ENCODE results near the gene USPL1.
"Not testable (repeated sequence)": the region's sequence is repeated elsewhere in the genome, so short reads cannot be mapped to it uniquely, and the experiment has no call there.

Gene USPL1

DNA sequence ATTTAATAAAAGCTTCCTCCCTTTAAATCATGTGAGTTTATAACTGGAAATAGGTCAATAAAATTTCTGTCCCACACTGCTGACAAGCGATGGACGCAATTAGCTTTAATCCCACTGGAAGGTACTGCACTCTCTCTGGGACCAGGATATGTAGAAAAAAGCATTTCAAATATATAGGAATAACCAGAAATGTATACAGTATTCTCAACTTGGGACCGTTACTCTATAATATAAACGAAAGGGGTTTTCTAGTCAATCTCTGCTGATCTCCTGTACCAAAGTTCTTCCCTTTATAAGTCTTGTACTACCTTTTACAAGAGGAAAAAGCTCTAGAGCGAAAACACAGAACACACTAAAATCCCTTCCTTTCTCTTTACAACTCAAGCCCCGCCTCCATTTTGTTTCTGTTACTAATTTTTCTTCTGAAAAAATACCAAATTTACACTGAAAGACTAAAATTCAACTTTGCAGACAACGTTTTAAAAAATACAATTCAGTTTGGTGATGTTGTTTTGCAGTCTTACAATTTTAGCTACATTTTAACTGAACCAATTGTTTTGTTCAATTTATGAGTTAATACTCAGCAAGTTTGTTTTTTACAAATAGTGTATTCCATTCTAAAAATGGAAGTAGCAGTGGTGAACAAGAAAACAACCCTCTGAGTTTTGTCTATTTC lies 1.7 kb upstream of the USPL1 start:
- DNase-seq, result no peak

- peak in 48 of 56 donors; percentile 22 to 91 (median 78) for DNase-seq
Measured at GRCh38 chr13:30616927-30617314, 799 bp upstream of the USPL1 start.

DNA sequence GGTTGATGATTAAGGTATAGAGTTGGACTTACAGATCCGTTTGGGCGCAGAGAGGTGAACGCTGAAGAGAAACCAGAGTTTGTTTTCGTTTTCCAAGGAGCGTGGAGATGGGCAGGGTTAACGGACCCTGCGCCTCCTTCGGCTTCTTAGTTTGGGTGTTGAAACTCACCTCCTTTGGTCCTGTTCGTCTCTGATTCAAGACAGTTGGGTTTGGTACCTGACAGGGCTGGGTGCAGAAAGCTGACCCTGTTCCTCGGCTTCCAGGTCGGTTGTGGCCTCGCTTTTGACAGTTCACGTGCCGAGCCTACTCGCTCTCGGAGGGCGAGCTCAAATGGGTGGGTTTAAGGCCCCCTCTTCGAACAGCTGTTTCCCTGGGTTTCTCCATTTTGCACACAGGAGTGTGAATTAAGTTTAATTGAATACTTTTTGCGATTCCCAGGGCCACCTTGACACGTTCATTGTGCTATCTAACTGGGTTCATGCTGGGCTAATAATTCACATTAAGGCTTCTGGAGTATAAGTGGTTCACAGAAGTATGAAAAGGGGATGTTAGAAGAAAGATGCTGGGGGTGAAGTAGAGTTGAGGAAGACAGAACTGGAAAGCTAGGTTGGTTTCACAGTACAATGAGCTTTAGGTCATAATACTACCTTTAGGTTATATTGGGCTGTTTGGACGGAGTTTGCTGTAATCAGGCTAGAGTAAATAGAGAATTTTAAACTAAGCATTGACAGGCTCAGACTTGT lies 638 bp downstream of the USPL1 start:
- DNase-seq, result peak in 22 of 56 donors; percentile 3 to 64 (median 36)

DNA sequence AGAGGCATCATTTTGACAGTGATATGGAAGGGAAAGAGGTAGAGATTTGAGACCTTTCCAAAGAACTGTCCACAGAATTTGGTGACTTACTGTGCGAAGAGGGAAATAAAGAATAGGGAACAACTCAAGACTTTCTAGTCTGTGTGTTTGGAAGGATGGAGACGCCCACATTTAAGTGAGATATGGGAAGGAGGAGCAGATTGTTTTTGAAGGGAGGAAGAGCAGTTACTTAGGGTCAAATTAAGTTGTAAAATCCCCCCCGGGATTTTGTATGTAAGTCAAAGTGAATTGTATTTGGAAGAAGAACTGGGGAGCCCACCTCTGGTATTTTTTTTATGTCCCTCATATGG lies 1.2 kb downstream of the USPL1 start:
- DNase-seq, result no peak

DNA sequence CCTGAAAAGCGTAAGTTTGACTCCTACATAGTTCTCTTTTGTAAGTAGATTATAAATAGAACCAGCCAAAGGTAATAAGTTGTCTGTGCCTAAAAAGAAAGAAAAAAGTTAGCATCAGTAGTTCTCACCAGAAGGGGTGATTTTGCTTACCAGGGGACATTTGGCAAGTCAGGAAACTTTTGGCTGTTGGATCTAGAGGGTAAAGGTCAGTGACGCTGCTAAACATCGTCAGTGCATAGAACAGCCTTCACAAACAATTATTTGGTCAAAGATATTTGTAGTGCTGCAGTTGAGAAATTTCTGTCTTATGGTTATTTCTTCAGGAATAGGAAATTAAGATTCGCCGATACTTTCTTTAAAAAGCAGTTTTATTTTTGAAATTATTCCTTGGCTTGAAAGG lies 2.0 kb downstream of the USPL1 start:
- DNase-seq, result no peak

DNA sequence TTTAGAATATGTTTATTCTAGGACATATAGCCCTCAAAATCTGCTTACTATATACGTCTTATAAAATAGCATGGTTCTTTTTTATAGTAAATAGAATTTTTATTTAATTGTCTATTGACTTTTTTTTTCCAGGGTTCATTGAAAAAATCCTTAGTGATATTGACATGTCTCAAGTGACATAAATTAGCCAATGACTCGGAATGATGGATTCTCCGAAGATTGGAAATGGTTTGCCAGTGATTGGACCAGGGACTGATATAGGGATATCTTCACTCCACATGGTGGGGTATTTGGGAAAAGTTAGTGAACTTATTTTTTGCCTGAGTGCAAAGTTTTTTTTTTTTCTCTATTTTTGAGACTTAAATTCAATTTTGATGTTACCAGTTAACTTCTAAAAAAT lies 3.2 kb downstream of the USPL1 start:
- DNase-seq, result no peak

DNA sequence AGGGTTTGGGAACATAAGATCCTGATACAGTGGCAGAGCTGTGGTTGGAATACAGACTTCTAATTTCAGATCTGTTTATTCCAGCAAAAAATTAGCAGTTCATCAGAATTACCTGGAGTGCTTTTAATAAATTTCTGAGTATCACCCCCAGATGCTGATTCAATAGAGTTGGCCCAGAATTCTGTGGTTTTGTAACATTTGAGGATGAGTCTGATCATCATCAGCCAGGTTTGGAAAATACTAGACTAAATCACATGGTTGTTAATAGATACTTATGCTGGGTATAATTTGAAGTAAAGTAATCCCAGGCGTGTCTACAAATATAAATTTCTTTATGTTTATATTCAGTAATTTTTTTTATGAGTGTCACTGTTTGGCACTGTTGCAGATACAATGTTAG lies 4.8 kb downstream of the USPL1 start:
- DNase-seq, result no peak

GRCh38 chr13:30623392-30623791 lies 5.7 kb downstream of the USPL1 start:
- DNase-seq, result no peak

- no peak for DNase-seq
Measured at GRCh38 chr13:30624630-30625029, 6.9 kb downstream of the USPL1 start.

DNA sequence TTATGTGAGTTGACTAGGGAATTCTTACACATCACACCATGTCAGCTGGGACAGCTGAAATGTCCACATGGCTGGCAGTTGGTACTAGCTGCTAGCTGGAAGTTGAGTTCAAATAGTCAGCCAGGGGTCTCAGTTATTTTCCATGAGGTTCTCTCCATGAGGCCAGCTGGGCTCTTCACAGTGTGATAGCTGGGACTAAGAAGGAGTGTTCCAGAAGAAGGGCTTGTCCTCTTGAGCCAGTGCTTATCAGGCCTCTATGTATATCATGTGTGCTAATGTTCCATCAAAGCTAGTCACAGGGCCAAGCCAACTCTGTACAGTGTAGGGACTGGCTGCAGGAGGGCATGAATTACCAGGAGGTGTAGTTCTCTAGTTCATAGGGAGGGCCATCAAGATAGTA lies 11.8 kb downstream of the USPL1 start:
- no peak for DNase-seq

- no peak for DNase-seq
Measured at GRCh38 chr13:30633861-30634260, 16.1 kb downstream of the USPL1 start.

GRCh38 chr13:30634838-30635237 lies 17.1 kb downstream of the USPL1 start:
- DNase-seq, result no peak

- no peak for DNase-seq
Measured at GRCh38 chr13:30638301-30638700, 20.6 kb downstream of the USPL1 start.

DNA sequence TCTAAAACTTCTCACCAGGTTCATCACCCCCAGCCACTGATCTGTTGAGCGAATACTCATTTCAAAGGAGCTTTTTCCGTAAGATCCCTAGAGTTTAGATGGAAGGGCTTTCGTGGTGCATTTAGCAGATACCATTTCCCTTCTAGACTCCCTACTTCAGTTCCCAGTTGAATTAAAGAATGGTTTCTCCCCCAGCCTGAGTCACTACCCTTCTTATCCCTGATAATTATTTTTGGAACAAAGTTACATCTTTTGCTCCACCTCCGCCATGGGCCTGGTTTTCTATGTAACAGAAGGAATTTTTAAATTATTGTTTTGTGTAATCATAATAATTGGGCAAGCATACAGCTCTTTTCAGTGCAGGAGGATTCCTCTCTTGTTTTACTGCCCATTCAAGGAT lies 22.0 kb downstream of the USPL1 start:
- peak in 6 of 56 donors; percentile 11 to 57 (median 26) for DNase-seq

- DNase-seq, result not testable (repeated sequence)
Measured at GRCh38 chr13:30641173-30641572, 23.5 kb downstream of the USPL1 start.

GRCh38 chr13:30645629-30646028 lies 27.9 kb downstream of the USPL1 start:
- no peak for DNase-seq

DNA sequence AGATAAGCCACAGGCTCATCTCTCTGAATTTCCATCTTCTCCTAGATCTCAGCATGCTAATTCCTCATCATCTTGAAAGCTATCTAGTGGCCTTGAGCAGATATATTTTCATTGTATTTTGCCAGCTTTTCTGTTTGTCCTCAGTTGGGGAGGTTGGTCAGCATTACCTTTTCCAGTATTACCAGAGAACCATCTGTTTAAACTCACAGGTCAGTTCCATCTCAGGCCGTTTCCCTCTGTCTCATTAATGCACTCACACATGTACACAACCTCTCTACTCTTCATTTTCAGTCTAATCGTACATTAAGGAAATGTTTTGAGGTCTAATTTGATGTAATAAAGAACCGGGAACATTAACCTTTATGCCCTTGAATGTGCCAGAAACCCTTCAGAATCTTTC lies 29.7 kb downstream of the USPL1 start:
- no peak for DNase-seq

GRCh38 chr13:30647824-30648521 lies 30.3 kb downstream of the USPL1 start:
- DNase-seq, result no peak

- no peak for DNase-seq
Measured at GRCh38 chr13:30648522-30649012, 30.8 kb downstream of the USPL1 start.

- not testable (repeated sequence) for DNase-seq
Measured at GRCh38 chr13:30651648-30652047, 33.9 kb downstream of the USPL1 start.

DNA sequence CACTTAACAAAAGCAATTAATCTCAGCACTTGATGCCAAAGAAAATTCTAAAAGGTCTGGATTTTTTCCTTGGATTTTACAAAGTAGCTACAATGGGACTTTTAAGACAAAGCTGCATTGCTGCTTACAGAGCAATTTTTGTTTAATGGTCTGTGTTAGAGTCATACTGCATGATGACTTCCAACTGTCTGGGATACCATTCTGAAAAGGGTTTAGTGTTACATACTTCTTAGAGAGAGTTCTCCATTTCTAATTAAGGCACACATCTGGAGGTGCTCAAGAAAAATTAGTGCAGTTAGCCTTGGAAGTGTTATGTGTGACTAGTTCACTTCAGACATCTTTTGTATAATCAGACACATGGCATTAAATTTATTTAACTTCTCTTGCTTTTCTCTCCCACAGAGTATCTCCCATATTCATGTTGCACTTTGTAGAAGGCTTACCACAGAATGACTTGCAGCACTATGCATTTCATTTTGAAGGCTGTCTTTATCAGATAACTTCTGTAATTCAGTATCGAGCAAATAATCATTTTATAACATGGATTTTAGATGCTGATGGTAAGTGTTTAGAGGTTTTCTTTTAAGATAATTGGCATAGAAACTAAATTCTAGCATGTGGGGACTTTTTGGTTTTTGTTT lies 35.1 kb downstream of the USPL1 start:
- DNase-seq, result no peak

DNA sequence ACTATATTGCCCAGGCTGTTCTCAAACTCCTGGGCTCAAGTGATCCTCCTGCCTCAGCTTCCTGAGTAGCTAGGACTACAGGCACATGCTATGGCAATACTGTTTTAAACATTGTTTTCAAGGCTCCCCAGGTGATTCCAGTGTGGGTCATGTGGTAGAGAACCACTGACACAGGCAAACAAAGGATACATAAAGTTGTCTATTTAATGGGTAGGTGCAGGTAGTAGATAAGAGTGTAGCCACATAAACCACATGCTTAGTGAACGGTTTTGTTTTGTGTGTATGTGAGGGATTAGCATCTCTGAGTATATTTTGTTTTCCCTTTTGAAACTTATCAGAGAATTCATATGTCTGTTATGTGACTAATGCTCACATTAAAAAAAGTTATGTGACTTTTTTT lies 36.7 kb downstream of the USPL1 start:
- DNase-seq, result no peak

Measured in nucleus accumbens (tissue), 56 donors.